Parathyroid adenoma (tissue), 2 donors: ENCODE measurements around the gene UBASH3A.

Experiments
- H2AFZ ChIP-seq: fragments of 300-600 bp; sonication (generic); one replicate; pipeline ENCODE4 v1.7.0; 2017; ENCODE audit warnings: antibody characterized with exemption, mild to moderate bottlenecking
- H3K27ac ChIP-seq: fragments of 300-600 bp; sonication (generic); one replicate; pipeline ENCODE4 v1.7.0; 2017
- H3K27me3 ChIP-seq: fragments of 300-600 bp; sonication (generic); one replicate; pipeline ENCODE4 v1.7.0; 2017; ENCODE audit warnings: low read length; ENCODE audit not compliant: control insufficient read depth, insufficient read depth
- H3K36me3 ChIP-seq: fragments of 300-600 bp; sonication (generic); one replicate; pipeline ENCODE4 v1.7.0; 2017; ENCODE audit warnings: low read length; ENCODE audit not compliant: control insufficient read depth, insufficient read depth
- H3K4me1 ChIP-seq: fragments of 300-600 bp; sonication (generic); one replicate; pipeline ENCODE4 v1.7.0; 2017; ENCODE audit warnings: control low read depth
- H3K4me2 ChIP-seq: fragments of 300-600 bp; sonication (generic); one replicate; pipeline ENCODE4 v1.7.0; 2017; ENCODE audit warnings: low read length
- H3K4me3 ChIP-seq: fragments of 300-600 bp; sonication (generic); one replicate; pipeline ENCODE4 v1.7.0; 2017; ENCODE audit warnings: low read depth, low read length
- H3K79me2 ChIP-seq: fragments of 300-600 bp; sonication (generic); one replicate; pipeline ENCODE4 v1.7.0; 2017; ENCODE audit warnings: control low read depth
- H3K9ac ChIP-seq: fragments of 300-600 bp; sonication (generic); one replicate; pipeline ENCODE4 v1.7.0; 2017; ENCODE audit warnings: mild to moderate bottlenecking
- H3K9me3 ChIP-seq: fragments of 300-600 bp; sonication (generic); one replicate; pipeline ENCODE4 v1.7.0; 2017; ENCODE audit warnings: low read length; ENCODE audit not compliant: control insufficient read depth
- TF ChIP-seq, protein P1 (sequence below): fragments of 300-600 bp; sonication (generic); IDR thresholded peaks from one replicate; pipeline ENCODE4 v1.7.0; 2017; ENCODE audit warnings: antibody characterized with exemption, mild to moderate bottlenecking
- donor health status: primary hyperparathyroidism.

UBASH3A gene, protein sequence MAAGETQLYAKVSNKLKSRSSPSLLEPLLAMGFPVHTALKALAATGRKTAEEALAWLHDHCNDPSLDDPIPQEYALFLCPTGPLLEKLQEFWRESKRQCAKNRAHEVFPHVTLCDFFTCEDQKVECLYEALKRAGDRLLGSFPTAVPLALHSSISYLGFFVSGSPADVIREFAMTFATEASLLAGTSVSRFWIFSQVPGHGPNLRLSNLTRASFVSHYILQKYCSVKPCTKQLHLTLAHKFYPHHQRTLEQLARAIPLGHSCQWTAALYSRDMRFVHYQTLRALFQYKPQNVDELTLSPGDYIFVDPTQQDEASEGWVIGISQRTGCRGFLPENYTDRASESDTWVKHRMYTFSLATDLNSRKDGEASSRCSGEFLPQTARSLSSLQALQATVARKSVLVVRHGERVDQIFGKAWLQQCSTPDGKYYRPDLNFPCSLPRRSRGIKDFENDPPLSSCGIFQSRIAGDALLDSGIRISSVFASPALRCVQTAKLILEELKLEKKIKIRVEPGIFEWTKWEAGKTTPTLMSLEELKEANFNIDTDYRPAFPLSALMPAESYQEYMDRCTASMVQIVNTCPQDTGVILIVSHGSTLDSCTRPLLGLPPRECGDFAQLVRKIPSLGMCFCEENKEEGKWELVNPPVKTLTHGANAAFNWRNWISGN

DNA sequence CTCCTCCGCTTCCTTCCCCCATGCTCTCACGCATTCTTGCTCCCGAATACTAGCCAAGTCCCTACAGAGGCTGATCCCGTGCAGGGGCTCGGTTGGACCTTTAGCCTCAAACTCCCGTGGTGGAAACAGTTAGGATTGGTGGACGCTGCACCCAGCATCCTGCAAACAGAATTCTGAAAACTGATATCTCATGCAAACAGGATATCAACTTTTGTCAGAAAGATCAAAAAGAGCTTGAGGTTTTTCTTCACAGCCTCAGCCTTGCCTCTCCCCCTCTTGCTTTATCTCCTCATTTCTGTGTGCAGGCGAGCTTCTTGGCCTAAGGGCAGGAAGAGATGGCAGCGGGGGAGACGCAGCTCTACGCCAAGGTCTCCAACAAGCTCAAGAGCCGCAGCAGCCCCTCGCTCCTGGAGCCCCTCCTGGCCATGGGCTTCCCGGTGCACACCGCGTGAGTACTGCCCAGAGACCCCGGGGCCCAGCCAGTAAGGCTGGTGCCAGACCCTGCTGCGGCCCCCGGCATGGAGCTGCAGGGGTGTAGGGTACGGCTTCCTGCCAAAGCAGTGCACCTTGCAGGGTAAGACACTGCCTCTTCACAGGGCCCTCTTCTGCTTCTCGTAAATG is at the start of gene UBASH3A:
Gene UBASH3A, plus strand, starts transcription at position 292 of the 621 bp plus-strand sequence. Its CDS starts 44 bp downstream, at position 336.
- Histone ChIP-seq H3K9ac (no peak within 1 kb of the TSS), H3K4me2 (no peak within 1 kb of the TSS), H3K27me3 (no peaks in the 10 kb centered on the region), H2AFZ (no peak within 1 kb of the TSS), H3K9me3 (no peaks in the 10 kb centered on the region), H3K79me2 (no peaks in the 10 kb centered on the region), H3K36me3 (no peaks in the 10 kb centered on the region), H3K4me3 (no peak within 1 kb of the TSS), H3K4me1 (no peaks in the 10 kb centered on the region), H3K27ac (no peak within 1 kb of the TSS)
- TF ChIP-seq, protein P1, sequence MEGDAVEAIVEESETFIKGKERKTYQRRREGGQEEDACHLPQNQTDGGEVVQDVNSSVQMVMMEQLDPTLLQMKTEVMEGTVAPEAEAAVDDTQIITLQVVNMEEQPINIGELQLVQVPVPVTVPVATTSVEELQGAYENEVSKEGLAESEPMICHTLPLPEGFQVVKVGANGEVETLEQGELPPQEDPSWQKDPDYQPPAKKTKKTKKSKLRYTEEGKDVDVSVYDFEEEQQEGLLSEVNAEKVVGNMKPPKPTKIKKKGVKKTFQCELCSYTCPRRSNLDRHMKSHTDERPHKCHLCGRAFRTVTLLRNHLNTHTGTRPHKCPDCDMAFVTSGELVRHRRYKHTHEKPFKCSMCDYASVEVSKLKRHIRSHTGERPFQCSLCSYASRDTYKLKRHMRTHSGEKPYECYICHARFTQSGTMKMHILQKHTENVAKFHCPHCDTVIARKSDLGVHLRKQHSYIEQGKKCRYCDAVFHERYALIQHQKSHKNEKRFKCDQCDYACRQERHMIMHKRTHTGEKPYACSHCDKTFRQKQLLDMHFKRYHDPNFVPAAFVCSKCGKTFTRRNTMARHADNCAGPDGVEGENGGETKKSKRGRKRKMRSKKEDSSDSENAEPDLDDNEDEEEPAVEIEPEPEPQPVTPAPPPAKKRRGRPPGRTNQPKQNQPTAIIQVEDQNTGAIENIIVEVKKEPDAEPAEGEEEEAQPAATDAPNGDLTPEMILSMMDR = no peak

DNA sequence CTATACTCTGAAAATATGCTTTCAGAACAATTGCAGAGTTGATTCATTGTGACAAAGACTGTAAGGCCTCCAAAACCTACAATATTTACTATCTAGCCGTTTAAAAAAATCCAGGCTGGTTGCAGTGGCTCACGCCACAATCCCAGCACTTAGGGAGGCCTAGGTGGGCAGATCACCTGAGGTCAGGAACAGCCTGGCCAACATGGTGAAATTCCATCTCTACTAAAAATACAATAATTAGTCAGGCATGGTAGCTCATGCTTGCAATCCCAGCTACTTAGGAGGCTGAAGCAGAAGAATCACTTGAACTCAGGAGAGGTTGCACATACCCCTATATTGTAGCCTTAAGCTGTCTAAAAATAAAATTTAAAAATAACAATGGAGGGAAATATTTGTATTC is 47.7 kb upstream of the UBASH3A start:
- Histone ChIP-seq H3K9ac (no peak overlapping the region), H3K9me3 (no peaks in the 10 kb centered on the region), H3K36me3 (no peaks in the 10 kb centered on the region), H3K27ac (no peak overlapping the region), H3K4me2 (no peak overlapping the region), H2AFZ (no peak overlapping the region), H3K27me3 (no peaks in the 10 kb centered on the region), H3K4me3 (no peak overlapping the region), H3K79me2 (no peaks in the 10 kb centered on the region), H3K4me1 (no peaks in the 10 kb centered on the region)
- TF ChIP-seq, protein P1 = no peak

DNA sequence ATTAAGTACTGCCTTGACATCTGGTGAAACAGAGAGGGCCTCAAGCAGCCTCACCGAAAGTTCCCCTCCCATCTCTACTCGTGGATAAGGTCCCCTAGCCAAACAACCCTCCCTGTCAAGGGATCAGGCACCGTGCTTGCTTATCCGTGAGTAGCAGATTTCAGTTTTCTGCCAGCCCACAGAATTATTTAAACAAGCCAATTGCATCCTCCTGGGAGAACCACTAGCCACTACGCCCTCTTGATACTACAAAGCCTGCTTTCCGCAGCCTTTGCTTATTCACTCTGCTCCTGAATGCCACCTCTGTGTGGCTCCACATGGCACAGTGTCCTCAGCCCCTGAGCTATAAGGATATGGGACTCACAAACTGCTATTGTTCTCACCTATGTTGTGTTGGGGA is 47.1 kb upstream of the UBASH3A start:
- Histone ChIP-seq H2AFZ (no peak overlapping the region), H3K4me2 (no peak overlapping the region), H3K36me3 (no peaks in the 10 kb centered on the region), H3K27ac (no peak overlapping the region), H3K9me3 (no peaks in the 10 kb centered on the region), H3K9ac (no peak overlapping the region), H3K4me1 (no peaks in the 10 kb centered on the region), H3K4me3 (no peak overlapping the region), H3K79me2 (no peaks in the 10 kb centered on the region), H3K27me3 (no peaks in the 10 kb centered on the region)
- TF ChIP-seq, protein P1 = no peak

DNA sequence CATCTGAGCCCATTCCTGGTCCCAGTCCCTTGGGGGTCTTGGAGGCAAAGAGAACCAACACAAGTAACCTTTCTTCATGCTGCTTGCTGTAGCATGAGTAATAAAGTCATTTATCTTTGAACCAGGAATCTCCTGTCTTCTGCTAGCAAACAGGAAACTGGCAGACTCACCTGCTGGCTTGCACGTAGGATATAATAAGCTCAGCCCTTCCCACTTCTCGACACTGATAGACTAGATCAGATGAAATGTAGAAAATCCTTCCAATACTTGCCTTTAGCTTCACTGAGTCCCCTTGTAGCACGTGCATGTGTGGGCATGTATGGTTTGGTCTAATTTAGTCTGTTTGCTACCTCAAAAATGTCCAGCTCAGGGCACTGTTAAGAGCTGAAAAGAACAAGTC is 46.4 kb upstream of the UBASH3A start:
- no peaks in the 10 kb centered on the region for H3K27me3 ChIP-seq

More for the DNA sequence above, 46.4 kb upstream of the UBASH3A start:
- TF ChIP-seq, protein P1 = no peak
- Histone ChIP-seq H2AFZ (no peak overlapping the region), H3K9ac (no peak overlapping the region), H3K9me3 (no peaks in the 10 kb centered on the region), H3K4me1 (no peaks in the 10 kb centered on the region), H3K36me3 (no peaks in the 10 kb centered on the region), H3K79me2 (no peaks in the 10 kb centered on the region), H3K27ac (no peak overlapping the region), H3K4me3 (no peak overlapping the region), H3K4me2 (no peak overlapping the region)
